ENCODE data around the gene ACADL. TPM values are rescaled to one million over a fixed set of nuclear protein-coding genes. Genes with fewer than 3 reads are reported as not detected.

The ACADL gene
- polyA plus RNA-seq = under 1 TPM; 0.56 to 0.57 TPM

DNA sequence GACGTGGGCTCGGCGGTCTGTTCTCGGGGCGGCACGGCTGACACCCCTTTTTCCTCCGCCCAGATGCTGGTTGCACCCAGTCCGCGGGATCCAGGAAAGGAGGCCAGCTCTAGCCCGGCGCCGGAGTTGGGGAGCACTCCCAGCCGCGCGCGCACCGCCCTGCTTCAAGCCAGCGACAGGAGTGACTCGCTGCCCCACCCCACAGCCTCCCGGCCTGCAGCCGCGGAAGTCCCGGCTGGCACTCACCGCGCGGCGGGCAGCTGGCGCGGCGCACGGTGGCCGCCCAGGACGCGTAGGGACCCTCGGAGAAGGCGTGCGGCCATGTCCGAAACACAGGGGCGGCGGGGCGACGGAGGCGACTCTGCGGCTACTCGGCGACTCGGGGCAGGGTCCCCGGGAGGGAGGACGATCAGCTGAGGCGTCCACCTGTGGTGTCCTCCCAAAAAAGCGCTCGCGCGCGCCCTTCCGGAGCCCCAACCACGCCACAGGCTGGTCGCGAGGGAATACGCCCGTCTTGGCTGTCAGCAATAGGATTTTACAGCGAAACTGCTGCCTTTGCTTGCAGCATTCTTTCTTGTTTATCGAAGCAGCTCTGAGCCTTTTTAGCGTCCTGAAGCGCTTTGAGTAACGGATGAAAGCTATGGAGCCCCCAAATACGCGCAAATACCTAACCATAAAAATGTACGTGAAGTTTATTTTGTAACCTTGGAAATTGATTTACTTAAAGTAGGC lies at the start of gene ACADL:
Gene ACADL (minus strand): TSS at position 507 of the 732 bp plus-strand sequence. CDS start 184 bp downstream, at position 323.
- WGBS, 2 donors = 2 to 3% methylated on average over 61 to 69 of the region's 69 CpGs
- H3K36me3 ChIP-seq (ENCODE audit: control insufficient read depth in 2 of 2, insufficient read depth in 2 of 2, low read length in 1 of 2) = no peaks in the 10 kb centered on the region
- peaks cover 0 to 3% of the 10 kb centered on the region in 2 donors for H3K27me3 ChIP-seq (ENCODE audit: control insufficient read depth in 1 of 2, insufficient read depth in 2 of 2, low read length in 2 of 2)
- H3K27ac ChIP-seq (ENCODE audit: low read depth in 2 of 2, low read length in 1 of 2) = peak within 1 kb of the TSS in 1 of 2 donors; percentile 5
- H3K4me3 ChIP-seq (ENCODE audit: low read depth in 1 of 2, low read length in 2 of 2) = peak within 1 kb of the TSS; percentile 54 to 79
- H3K4me1 ChIP-seq (ENCODE audit: control insufficient read depth in 2 of 2, insufficient read depth in 2 of 2, low read length in 1 of 2) = peaks cover 0 to 6% of the 10 kb centered on the region in 2 donors
- H3K9me3 ChIP-seq (ENCODE audit: control insufficient read depth in 2 of 2, insufficient read depth in 1 of 2, low read depth in 1 of 2, low read length in 1 of 2) = no peaks in the 10 kb centered on the region

DNA sequence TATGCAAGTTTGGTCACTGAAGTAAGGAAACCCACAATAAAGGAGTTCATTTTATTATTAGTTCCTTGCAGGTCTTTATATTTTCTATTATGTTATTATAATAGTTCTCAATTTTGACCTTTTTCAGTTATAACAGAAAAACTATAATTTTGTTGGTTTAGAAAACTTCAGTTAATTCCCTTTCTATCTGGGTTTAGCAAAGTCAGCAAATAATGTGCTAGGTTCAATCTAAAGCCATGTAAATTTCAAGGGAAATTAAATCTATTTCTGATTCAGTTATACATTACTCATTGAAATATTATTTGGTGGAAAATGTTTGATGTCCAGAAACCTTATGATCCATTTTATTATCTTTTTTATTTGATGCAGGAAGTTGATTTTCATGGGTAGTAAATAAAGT lies 46.1 kb upstream of the ACADL start:
- H3K27ac ChIP-seq (ENCODE audit: low read depth in 2 of 2, low read length in 1 of 2) = no peak overlapping the region
- H3K4me3 ChIP-seq (ENCODE audit: low read depth in 1 of 2, low read length in 2 of 2) = no peak overlapping the region
- no peaks in the 10 kb centered on the region for H3K27me3 ChIP-seq (ENCODE audit: control insufficient read depth in 1 of 2, insufficient read depth in 2 of 2, low read length in 2 of 2)
- H3K36me3 ChIP-seq (ENCODE audit: control insufficient read depth in 2 of 2, insufficient read depth in 2 of 2, low read length in 1 of 2) = no peaks in the 10 kb centered on the region
- no peaks in the 10 kb centered on the region for H3K4me1 ChIP-seq (ENCODE audit: control insufficient read depth in 2 of 2, insufficient read depth in 2 of 2, low read length in 1 of 2)
- no peaks in the 10 kb centered on the region for H3K9me3 ChIP-seq (ENCODE audit: control insufficient read depth in 2 of 2, insufficient read depth in 1 of 2, low read depth in 1 of 2, low read length in 1 of 2)

DNA sequence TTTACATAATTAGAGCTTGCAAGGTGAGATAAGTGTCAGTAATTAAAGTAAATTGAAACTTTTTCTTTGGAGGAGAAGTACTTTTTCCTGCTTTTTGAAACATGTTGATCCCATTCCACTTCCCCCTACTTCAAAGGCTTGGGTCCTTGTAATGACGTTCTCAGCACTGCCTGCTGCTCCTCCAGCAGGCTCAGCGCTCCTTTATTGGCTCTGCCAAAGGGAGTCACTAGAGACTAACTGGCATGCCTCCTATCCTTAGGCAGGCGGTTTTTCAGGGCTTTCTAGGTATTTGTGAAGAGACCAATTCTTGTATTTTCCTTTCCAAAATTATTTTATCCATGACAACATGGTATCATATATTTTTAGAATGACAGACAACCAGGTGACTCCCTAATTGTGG lies 43.9 kb upstream of the ACADL start:
- no peaks in the 10 kb centered on the region for H3K36me3 ChIP-seq (ENCODE audit: control insufficient read depth in 2 of 2, insufficient read depth in 2 of 2, low read length in 1 of 2)
- H3K27me3 ChIP-seq (ENCODE audit: control insufficient read depth in 1 of 2, insufficient read depth in 2 of 2, low read length in 2 of 2) = no peaks in the 10 kb centered on the region
- H3K27ac ChIP-seq (ENCODE audit: low read depth in 2 of 2, low read length in 1 of 2) = no peak overlapping the region
- no peaks in the 10 kb centered on the region for H3K9me3 ChIP-seq (ENCODE audit: control insufficient read depth in 2 of 2, insufficient read depth in 1 of 2, low read depth in 1 of 2, low read length in 1 of 2)
- WGBS, 2 donors = 24 to 38% methylated on average over 3 of the region's 3 CpGs
- no peak overlapping the region for H3K4me3 ChIP-seq (ENCODE audit: low read depth in 1 of 2, low read length in 2 of 2)
- H3K4me1 ChIP-seq (ENCODE audit: control insufficient read depth in 2 of 2, insufficient read depth in 2 of 2, low read length in 1 of 2) = no peaks in the 10 kb centered on the region

DNA sequence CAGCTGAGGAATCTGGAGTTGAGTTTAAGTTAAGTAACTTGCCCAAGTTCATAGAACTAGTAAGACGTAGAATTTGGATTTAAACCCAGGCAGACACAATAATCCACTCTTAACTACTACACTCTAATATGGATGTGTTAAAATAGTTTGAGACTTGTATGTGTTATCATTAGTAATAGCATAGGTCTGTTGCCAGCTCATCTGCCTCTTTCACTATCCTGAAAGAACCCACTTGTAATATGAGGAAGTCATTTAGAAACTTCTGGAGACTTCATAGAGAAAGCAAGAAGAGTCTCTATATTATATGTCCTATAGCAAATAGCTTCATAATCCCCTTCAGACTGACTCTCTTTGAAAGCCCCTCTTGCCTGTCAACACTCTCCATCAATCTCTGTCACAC lies 43.0 kb upstream of the ACADL start:
- WGBS, 2 donors = 90 to 100% methylated on average over 1 of the region's 1 CpG
- no peaks in the 10 kb centered on the region for H3K9me3 ChIP-seq (ENCODE audit: control insufficient read depth in 2 of 2, insufficient read depth in 1 of 2, low read depth in 1 of 2, low read length in 1 of 2)
- H3K36me3 ChIP-seq (ENCODE audit: control insufficient read depth in 2 of 2, insufficient read depth in 2 of 2, low read length in 1 of 2) = no peaks in the 10 kb centered on the region
- no peaks in the 10 kb centered on the region for H3K27me3 ChIP-seq (ENCODE audit: control insufficient read depth in 1 of 2, insufficient read depth in 2 of 2, low read length in 2 of 2)
- no peak overlapping the region for H3K27ac ChIP-seq (ENCODE audit: low read depth in 2 of 2, low read length in 1 of 2)
- no peaks in the 10 kb centered on the region for H3K4me1 ChIP-seq (ENCODE audit: control insufficient read depth in 2 of 2, insufficient read depth in 2 of 2, low read length in 1 of 2)
- H3K4me3 ChIP-seq (ENCODE audit: low read depth in 1 of 2, low read length in 2 of 2) = no peak overlapping the region

DNA sequence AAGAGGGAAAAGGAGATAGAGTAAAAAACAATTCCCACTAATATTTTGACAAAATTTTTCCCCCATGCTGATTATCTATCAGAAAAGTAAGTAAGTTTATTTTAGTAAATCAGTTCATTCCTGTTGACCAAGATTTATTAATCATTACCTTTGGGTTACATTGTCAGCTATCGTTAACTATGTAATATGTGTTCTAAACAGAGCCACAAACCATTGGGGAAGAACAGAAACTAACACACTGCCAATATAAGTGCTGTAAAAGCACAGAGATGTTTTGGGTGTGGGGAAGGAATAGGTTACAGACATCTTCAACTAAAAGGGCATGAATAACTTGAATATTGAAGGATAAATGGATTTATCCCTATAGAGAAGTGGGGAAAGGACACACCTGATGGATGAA lies 42.5 kb upstream of the ACADL start:
- Histone ChIP-seq H3K27ac (ENCODE audit: low read depth in 2 of 2, low read length in 1 of 2) (no peak overlapping the region), H3K36me3 (ENCODE audit: control insufficient read depth in 2 of 2, insufficient read depth in 2 of 2, low read length in 1 of 2) (no peaks in the 10 kb centered on the region), H3K4me3 (ENCODE audit: low read depth in 1 of 2, low read length in 2 of 2) (no peak overlapping the region), H3K4me1 (ENCODE audit: control insufficient read depth in 2 of 2, insufficient read depth in 2 of 2, low read length in 1 of 2) (no peaks in the 10 kb centered on the region), H3K9me3 (ENCODE audit: control insufficient read depth in 2 of 2, insufficient read depth in 1 of 2, low read depth in 1 of 2, low read length in 1 of 2) (no peaks in the 10 kb centered on the region), H3K27me3 (ENCODE audit: control insufficient read depth in 1 of 2, insufficient read depth in 2 of 2, low read length in 2 of 2) (no peaks in the 10 kb centered on the region)
- 74 to 78% methylated on average over 1 of the region's 1 CpG for WGBS, 2 donors

DNA sequence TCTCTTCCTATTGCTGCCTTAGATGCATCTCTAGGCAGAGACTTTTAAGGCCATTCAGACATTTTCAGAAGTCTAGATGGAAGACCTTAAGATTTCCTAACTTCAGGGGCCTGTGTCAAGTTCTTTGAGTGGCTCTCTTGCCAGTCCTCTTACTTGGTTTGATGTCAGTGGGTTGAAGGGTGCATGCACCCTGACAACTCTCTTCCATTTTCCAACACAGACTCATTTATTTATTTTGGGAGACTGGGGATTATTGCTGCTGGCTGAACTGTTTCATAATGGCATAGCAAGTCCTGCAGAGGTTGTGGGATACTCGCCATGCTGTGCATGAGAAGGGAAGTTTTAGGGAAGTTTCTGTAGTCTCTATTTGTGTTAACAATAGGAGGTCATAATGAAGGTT lies 39.0 kb upstream of the ACADL start:
- Histone ChIP-seq H3K9me3 (ENCODE audit: control insufficient read depth in 2 of 2, insufficient read depth in 1 of 2, low read depth in 1 of 2, low read length in 1 of 2) (no peaks in the 10 kb centered on the region), H3K36me3 (ENCODE audit: control insufficient read depth in 2 of 2, insufficient read depth in 2 of 2, low read length in 1 of 2) (no peaks in the 10 kb centered on the region), H3K27me3 (ENCODE audit: control insufficient read depth in 1 of 2, insufficient read depth in 2 of 2, low read length in 2 of 2) (no peaks in the 10 kb centered on the region), H3K4me1 (ENCODE audit: control insufficient read depth in 2 of 2, insufficient read depth in 2 of 2, low read length in 1 of 2) (no peaks in the 10 kb centered on the region), H3K4me3 (ENCODE audit: low read depth in 1 of 2, low read length in 2 of 2) (no peak overlapping the region), H3K27ac (ENCODE audit: low read depth in 2 of 2, low read length in 1 of 2) (no peak overlapping the region)
- WGBS, 2 donors = 69 to 81% methylated on average over 1 of the region's 1 CpG

DNA sequence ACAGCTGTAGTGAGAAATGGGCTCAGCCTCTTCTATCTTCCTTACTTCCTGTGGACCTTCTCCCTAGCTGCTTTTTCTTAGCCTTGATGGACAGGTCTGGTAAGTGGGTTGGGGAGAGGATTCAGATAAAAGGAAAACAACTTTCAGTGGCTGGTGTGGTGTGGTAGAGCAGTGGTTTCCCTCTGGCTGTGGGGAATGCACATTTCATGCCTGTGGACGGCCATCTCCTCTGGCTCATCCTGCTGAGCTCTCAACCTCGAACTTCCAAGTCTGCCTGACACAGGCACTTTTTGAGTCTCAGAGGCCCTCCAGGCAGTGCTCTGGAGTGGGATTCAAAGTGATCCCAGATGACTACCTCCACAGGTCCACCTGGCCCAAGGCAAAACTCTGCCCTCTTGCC lies 38.6 kb upstream of the ACADL start:
- H3K4me1 ChIP-seq (ENCODE audit: control insufficient read depth in 2 of 2, insufficient read depth in 2 of 2, low read length in 1 of 2) = no peaks in the 10 kb centered on the region
- 71 to 77% methylated on average over 2 of the region's 2 CpGs for WGBS, 2 donors

DNA sequence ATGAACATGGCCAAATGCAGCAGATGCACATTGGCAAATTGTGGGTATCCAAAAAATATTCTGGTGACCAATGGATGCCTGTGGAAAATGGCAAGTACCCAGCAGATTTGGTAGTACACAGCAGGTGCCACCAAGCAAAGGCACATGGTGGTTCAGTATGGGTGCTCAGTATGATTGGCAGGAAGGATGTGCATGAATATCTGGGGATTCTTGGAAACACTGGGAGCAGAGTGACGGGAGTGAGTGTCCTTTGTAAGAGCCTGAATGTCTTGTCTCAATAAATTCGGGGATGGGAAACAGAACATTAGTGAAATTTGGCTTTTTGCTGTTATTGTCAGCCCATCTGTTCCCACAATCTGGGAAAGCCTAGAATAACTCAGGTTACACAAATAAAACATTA lies 36.8 kb upstream of the ACADL start:
- no peaks in the 10 kb centered on the region for H3K4me1 ChIP-seq (ENCODE audit: control insufficient read depth in 2 of 2, insufficient read depth in 2 of 2, low read length in 1 of 2)
- no peak overlapping the region for H3K27ac ChIP-seq (ENCODE audit: low read depth in 2 of 2, low read length in 1 of 2)
- H3K27me3 ChIP-seq (ENCODE audit: control insufficient read depth in 1 of 2, insufficient read depth in 2 of 2, low read length in 2 of 2) = no peaks in the 10 kb centered on the region
- no peaks in the 10 kb centered on the region for H3K36me3 ChIP-seq (ENCODE audit: control insufficient read depth in 2 of 2, insufficient read depth in 2 of 2, low read length in 1 of 2)
- 76 to 84% methylated on average over 2 of the region's 2 CpGs for WGBS, 2 donors
- H3K4me3 ChIP-seq (ENCODE audit: low read depth in 1 of 2, low read length in 2 of 2) = no peak overlapping the region
- H3K9me3 ChIP-seq (ENCODE audit: control insufficient read depth in 2 of 2, insufficient read depth in 1 of 2, low read depth in 1 of 2, low read length in 1 of 2) = no peaks in the 10 kb centered on the region

More for the DNA sequence above, 38.6 kb upstream of the ACADL start:
- Histone ChIP-seq H3K27me3 (ENCODE audit: control insufficient read depth in 1 of 2, insufficient read depth in 2 of 2, low read length in 2 of 2) (no peaks in the 10 kb centered on the region), H3K4me3 (ENCODE audit: low read depth in 1 of 2, low read length in 2 of 2) (no peak overlapping the region), H3K27ac (ENCODE audit: low read depth in 2 of 2, low read length in 1 of 2) (no peak overlapping the region), H3K36me3 (ENCODE audit: control insufficient read depth in 2 of 2, insufficient read depth in 2 of 2, low read length in 1 of 2) (no peaks in the 10 kb centered on the region), H3K9me3 (ENCODE audit: control insufficient read depth in 2 of 2, insufficient read depth in 1 of 2, low read depth in 1 of 2, low read length in 1 of 2) (no peaks in the 10 kb centered on the region)

DNA sequence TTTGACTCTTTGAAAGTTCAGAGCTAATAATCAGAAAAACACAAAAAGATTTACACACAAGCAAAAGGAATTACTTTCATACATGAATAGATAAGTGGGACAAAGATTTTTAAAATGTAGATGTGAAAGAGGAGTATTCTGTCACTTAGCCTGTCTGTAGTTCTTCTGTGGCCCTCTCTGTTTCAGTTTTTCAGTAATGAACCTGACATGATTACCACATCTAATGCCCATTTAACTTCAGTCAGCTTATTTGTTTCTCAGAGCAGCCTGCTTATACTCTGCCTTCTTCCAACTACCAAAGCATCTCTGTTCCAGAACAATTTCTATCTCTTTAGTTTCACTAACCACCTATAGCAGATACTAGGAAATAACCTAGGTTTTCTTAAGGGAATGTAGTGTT lies 34.4 kb upstream of the ACADL start:
- Histone ChIP-seq H3K27me3 (ENCODE audit: control insufficient read depth in 1 of 2, insufficient read depth in 2 of 2, low read length in 2 of 2) (no peaks in the 10 kb centered on the region), H3K4me1 (ENCODE audit: control insufficient read depth in 2 of 2, insufficient read depth in 2 of 2, low read length in 1 of 2) (no peaks in the 10 kb centered on the region), H3K27ac (ENCODE audit: low read depth in 2 of 2, low read length in 1 of 2) (no peak overlapping the region), H3K9me3 (ENCODE audit: control insufficient read depth in 2 of 2, insufficient read depth in 1 of 2, low read depth in 1 of 2, low read length in 1 of 2) (no peaks in the 10 kb centered on the region), H3K36me3 (ENCODE audit: control insufficient read depth in 2 of 2, insufficient read depth in 2 of 2, low read length in 1 of 2) (no peaks in the 10 kb centered on the region), H3K4me3 (ENCODE audit: low read depth in 1 of 2, low read length in 2 of 2) (no peak overlapping the region)

Data from esophagus (tissue), 2 donors.